ENCODE data around the gene RAD9A.
"Not testable (repeated sequence)": the region's sequence is repeated elsewhere in the genome, so short reads cannot be mapped to it uniquely, and the experiment has no call there.

The RAD9A gene

GRCh38 chr11:67410984-67411784, 19.4 kb downstream of the RAD9A start:
- no peak for DNase-seq

GRCh38 chr11:67411785-67412152, 20.0 kb downstream of the RAD9A start:
- no peak for DNase-seq

GRCh38 chr11:67412495-67413179, 20.9 kb downstream of the RAD9A start:
- no peak for DNase-seq

- no peak for DNase-seq
Observed at GRCh38 chr11:67413266-67413849, 21.6 kb downstream of the RAD9A start.

- no peak for DNase-seq
Observed at GRCh38 chr11:67415501-67416304, 23.9 kb downstream of the RAD9A start, which contains the start of gene CARNS1. Gene CARNS1 (plus strand): TSS chr11:67415678. CDS start chr11:67416200, 522 bp downstream.

- peak; percentile 62 for DNase-seq
Observed at GRCh38 chr11:67416416-67417335, 24.9 kb downstream of the RAD9A start.

- DNase-seq, result no peak
Observed at GRCh38 chr11:67417425-67417824, 25.6 kb downstream of the RAD9A start.

- no peak for DNase-seq
Observed at GRCh38 chr11:67418476-67419281, 26.9 kb downstream of the RAD9A start.

GRCh38 chr11:67419325-67420049, 27.7 kb downstream of the RAD9A start:
- DNase-seq, result no peak

GRCh38 chr11:67420147-67420645, 28.4 kb downstream of the RAD9A start:
- DNase-seq, result no peak

GRCh38 chr11:67420646-67421429, 29.1 kb downstream of the RAD9A start:
- DNase-seq, result peak; percentile 78

GRCh38 chr11:67421430-67422031, 29.7 kb downstream of the RAD9A start:
- no peak for DNase-seq

- peak; percentile 48 for DNase-seq
Observed at GRCh38 chr11:67422891-67423290, 31.1 kb downstream of the RAD9A start.

- DNase-seq, result no peak
Observed at GRCh38 chr11:67423466-67423865, 31.7 kb downstream of the RAD9A start.

- no peak for DNase-seq
Observed at GRCh38 chr11:67423891-67424613, 32.3 kb downstream of the RAD9A start.

GRCh38 chr11:67427364-67427859, 35.6 kb downstream of the RAD9A start:
- not testable (repeated sequence) for DNase-seq

- DNase-seq, result peak; percentile 92
Observed at GRCh38 chr11:67428052-67429001, 36.5 kb downstream of the RAD9A start, which contains the start of gene RPS6KB2. Gene RPS6KB2 (plus strand): TSS chr11:67428494. CDS start chr11:67428546, 52 bp downstream.
